Trophoblast cell (in vitro differentiated cells and primary cell): ENCODE data around the gene SERPINA4.

Source experiments
- DNase-seq, 2 donors: peaks; one replicate each; pipeline ENCODE4 v3.0.0-alpha.2; 2016
- H2AFZ ChIP-seq: 2 replicates; pipeline ENCODE4 v1.6.1; 2013; ENCODE audit warnings: low read length, moderate library complexity, mild to moderate bottlenecking; ENCODE audit not compliant: insufficient read depth, poor library complexity
- H2AK5ac ChIP-seq: 2 replicates; pipeline ENCODE4 v1.6.1; 2013; ENCODE audit warnings: mild to moderate bottlenecking, low read length
- H2BK120ac ChIP-seq: 2 replicates; pipeline ENCODE4 v1.6.1; 2013; ENCODE audit warnings: low read length, mild to moderate bottlenecking, moderate library complexity; ENCODE audit not compliant: insufficient read depth, poor library complexity
- H2BK12ac ChIP-seq: 2 replicates; pipeline ENCODE4 v1.6.1; 2013; ENCODE audit warnings: mild to moderate bottlenecking, low read length, moderate library complexity
- H2BK5ac ChIP-seq: 2 replicates; pipeline ENCODE4 v1.6.1; 2013; ENCODE audit warnings: low read length, low read depth, moderate library complexity, mild to moderate bottlenecking; ENCODE audit not compliant: poor library complexity
- H3K14ac ChIP-seq: 2 replicates; pipeline ENCODE4 v1.6.1; 2013; ENCODE audit warnings: mild to moderate bottlenecking, low read length
- H3K18ac ChIP-seq: 2 replicates; pipeline ENCODE4 v1.6.1; 2013; ENCODE audit warnings: mild to moderate bottlenecking, low read length
- H3K23ac ChIP-seq: 2 replicates; pipeline ENCODE4 v1.6.1; 2013; ENCODE audit warnings: low read length
- H3K27ac ChIP-seq: 2 replicates; pipeline ENCODE4 v1.5.1; 2013; ENCODE audit warnings: low read depth, mild to moderate bottlenecking, inconsistent platforms, low read length, moderate library complexity
- H3K27me3 ChIP-seq: 2 replicates; pipeline ENCODE4 v1.6.1; 2013; ENCODE audit warnings: inconsistent platforms, mild to moderate bottlenecking, low read length, moderate library complexity; ENCODE audit not compliant: insufficient read depth
- H3K36me3 ChIP-seq, 2 experiments: 1 replicate in 1 of 2; 2 replicates in 1 of 2; pipeline ENCODE4 v1.6.1; 2013; ENCODE audit warnings: low read length in 2 of 2, mild to moderate bottlenecking in 2 of 2, moderate library complexity in 1 of 2; ENCODE audit not compliant: insufficient read depth in 2 of 2, control insufficient read depth in 1 of 2
- H3K4ac ChIP-seq: 2 replicates; pipeline ENCODE4 v1.6.1; 2013; ENCODE audit warnings: low read depth, mild to moderate bottlenecking, low read length, moderate library complexity
- H3K4me1 ChIP-seq, 2 experiments: 1 replicate in 1 of 2; 2 replicates in 1 of 2; pipeline ENCODE4 v1.6.1; 2013; ENCODE audit warnings: low read length in 2 of 2, mild to moderate bottlenecking in 2 of 2, moderate library complexity in 1 of 2; ENCODE audit not compliant: insufficient read depth in 2 of 2, control insufficient read depth in 1 of 2
- H3K4me2 ChIP-seq: 2 replicates; pipeline ENCODE4 v1.6.1; 2013; ENCODE audit warnings: inconsistent platforms, mild to moderate bottlenecking, low read length, moderate library complexity
- H3K4me3 ChIP-seq: 2 replicates; pipeline ENCODE4 v1.5.1; 2013; ENCODE audit warnings: mild to moderate bottlenecking, low read depth, low read length, inconsistent platforms
- H3K79me1 ChIP-seq: one replicate; pipeline ENCODE4 v1.6.1; 2013; ENCODE audit warnings: low read length
- H3K79me2 ChIP-seq: 2 replicates; pipeline ENCODE4 v1.6.1; 2013; ENCODE audit warnings: low read length, mild to moderate bottlenecking; ENCODE audit not compliant: control insufficient read depth, insufficient read depth, poor library complexity
- H3K9ac ChIP-seq: 2 replicates; pipeline ENCODE4 v1.6.1; 2013; ENCODE audit warnings: mild to moderate bottlenecking, low read length
- H3K9me3 ChIP-seq: 2 replicates; pipeline ENCODE4 v1.6.1; 2013; ENCODE audit warnings: low read depth, mild to moderate bottlenecking, control low read depth, inconsistent platforms, low read length; ENCODE audit not compliant: insufficient read depth
- H4K12ac ChIP-seq: 2 replicates; pipeline ENCODE4 v1.6.1; 2013; ENCODE audit warnings: low read depth, mild to moderate bottlenecking, low read length, moderate library complexity
- H4K8ac ChIP-seq: 2 replicates; pipeline ENCODE4 v1.6.1; 2013; ENCODE audit warnings: low read depth, mild to moderate bottlenecking, low read length, moderate library complexity
- H4K91ac ChIP-seq: one replicate; pipeline ENCODE4 v1.6.1; 2013; ENCODE audit warnings: low read depth, mild to moderate bottlenecking, low read length, moderate library complexity
- WGBS: extraction: QIAGEN DNeasy Blood & Tissue Kit; methylation state at CpG from one replicate; pipeline ENCODE4 v1.1.7; 2013; ENCODE audit warnings: missing lambda C conversion rate; ENCODE audit not compliant: insufficient read length, insufficient coverage; ENCODE audit errors: extremely low coverage; 5-methylcytosine and 5-hydroxymethylcytosine counted together

SERPINA4 gene

DNA sequence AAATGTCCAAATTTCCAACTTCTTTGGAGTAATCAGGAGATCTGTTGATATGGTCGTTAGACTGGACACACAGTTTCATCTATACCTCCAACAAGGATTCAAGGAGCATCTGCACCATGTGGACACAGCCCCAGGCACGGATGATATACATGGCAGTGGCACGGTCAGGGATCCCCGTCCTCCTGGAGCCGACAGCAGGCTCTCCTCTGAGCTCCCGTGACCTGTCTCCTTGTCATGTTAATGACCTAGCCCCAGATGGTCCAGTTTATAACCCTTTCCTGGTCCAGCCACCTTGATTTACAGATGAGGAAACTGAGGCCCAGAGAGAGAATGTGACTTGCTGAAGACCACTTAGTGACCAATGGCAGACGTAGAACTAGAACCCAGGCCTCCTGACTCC lies 16.5 kb upstream of the SERPINA4 start:
- Histone ChIP-seq H3K9ac (no peak overlapping the region), H4K8ac (no peak overlapping the region), H3K18ac (no peak overlapping the region), H3K27ac (no peak overlapping the region), H2AFZ (no peak overlapping the region), H2BK12ac (no peak overlapping the region), H3K36me3 (no peaks in the 10 kb centered on the region), H3K4ac (no peak overlapping the region), H4K91ac (no peak overlapping the region), H2AK5ac (no peak overlapping the region), H2BK5ac (no peak overlapping the region), H3K79me2 (no peaks in the 10 kb centered on the region), H3K4me1 (no peaks in the 10 kb centered on the region), H3K9me3 (no peaks in the 10 kb centered on the region), H2BK120ac (no peak overlapping the region), H4K12ac (no peak overlapping the region), H3K4me2 (no peak overlapping the region), H3K79me1 (no peaks in the 10 kb centered on the region), H3K27me3 (no peaks in the 10 kb centered on the region), H3K23ac (no peak overlapping the region), H3K14ac (no peak overlapping the region), H3K4me3 (no peak overlapping the region)
- no CpG with 5 or more reads among the region's 7 CpGs for WGBS
- peak; percentile 21 to 24 for DNase-seq

- no peak overlapping the region for H2BK12ac ChIP-seq
- H3K36me3 ChIP-seq = no peaks in the 10 kb centered on the region
- no peak overlapping the region for H4K8ac ChIP-seq
- no peak overlapping the region for H4K91ac ChIP-seq
- H2BK5ac ChIP-seq = no peak overlapping the region
- H3K4me3 ChIP-seq = peak overlapping the region; percentile 9
- no peaks in the 10 kb centered on the region for H3K27me3 ChIP-seq
- no peak overlapping the region for H3K4me2 ChIP-seq
- H3K4me1 ChIP-seq = no peaks in the 10 kb centered on the region
- H3K9me3 ChIP-seq = no peaks in the 10 kb centered on the region
- no peak overlapping the region for H3K4ac ChIP-seq
- H3K79me1 ChIP-seq = no peaks in the 10 kb centered on the region
- H3K27ac ChIP-seq = no peak overlapping the region
- no peak overlapping the region for H3K14ac ChIP-seq
- H3K18ac ChIP-seq = no peak overlapping the region
- H3K23ac ChIP-seq = no peak overlapping the region
- WGBS = no CpG with 5 or more reads among the region's 15 CpGs
- H2AK5ac ChIP-seq = no peak overlapping the region
- no peak overlapping the region for H2BK120ac ChIP-seq
- H2AFZ ChIP-seq = no peak overlapping the region
- no peak for DNase-seq
- no peak overlapping the region for H4K12ac ChIP-seq
- no peak overlapping the region for H3K9ac ChIP-seq
- no peaks in the 10 kb centered on the region for H3K79me2 ChIP-seq
Measured at GRCh38 chr14:94545131-94545841, 16.0 kb upstream of the SERPINA4 start.

GRCh38 chr14:94547151-94547680 lies 14.0 kb upstream of the SERPINA4 start:
- Histone ChIP-seq H2BK120ac (no peak overlapping the region), H3K27ac (no peak overlapping the region), H3K9ac (no peak overlapping the region), H3K23ac (no peak overlapping the region), H3K4me3 (no peak overlapping the region), H3K14ac (no peak overlapping the region), H2AFZ (no peak overlapping the region), H3K4me1 (no peaks in the 10 kb centered on the region), H3K79me2 (no peaks in the 10 kb centered on the region), H2BK5ac (no peak overlapping the region), H2AK5ac (no peak overlapping the region), H3K36me3 (no peaks in the 10 kb centered on the region), H4K91ac (no peak overlapping the region), H2BK12ac (no peak overlapping the region), H4K12ac (no peak overlapping the region), H3K9me3 (no peaks in the 10 kb centered on the region), H3K4me2 (no peak overlapping the region), H4K8ac (no peak overlapping the region), H3K27me3 (no peaks in the 10 kb centered on the region), H3K79me1 (no peaks in the 10 kb centered on the region), H3K18ac (no peak overlapping the region), H3K4ac (no peak overlapping the region)
- no CpG with 5 or more reads among the region's 8 CpGs for WGBS
- DNase-seq = no peak

- H3K27me3 ChIP-seq = no peaks in the 10 kb centered on the region
- no CpG with 5 or more reads among the region's 4 CpGs for WGBS
Measured at GRCh38 chr14:94547726-94548125, 13.5 kb upstream of the SERPINA4 start.

More at GRCh38 chr14:94547726-94548125, 13.5 kb upstream of the SERPINA4 start:
- Histone ChIP-seq H3K36me3 (no peaks in the 10 kb centered on the region), H3K9ac (no peak overlapping the region), H4K8ac (no peak overlapping the region), H3K4me2 (no peak overlapping the region), H3K4me1 (no peaks in the 10 kb centered on the region), H2BK120ac (no peak overlapping the region), H3K14ac (no peak overlapping the region), H3K79me1 (no peaks in the 10 kb centered on the region), H4K91ac (no peak overlapping the region), H3K9me3 (no peaks in the 10 kb centered on the region), H4K12ac (no peak overlapping the region), H2BK5ac (no peak overlapping the region), H3K18ac (no peak overlapping the region), H2BK12ac (no peak overlapping the region), H2AK5ac (no peak overlapping the region), H3K4me3 (no peak overlapping the region), H3K4ac (no peak overlapping the region), H3K27ac (no peak overlapping the region), H3K23ac (no peak overlapping the region), H3K79me2 (no peaks in the 10 kb centered on the region), H2AFZ (no peak overlapping the region)
- no peak for DNase-seq
